T-cell (primary cell): ENCODE results near the gene SLC4A11. TPM values are rescaled to one million over a fixed set of nuclear protein-coding genes. Genes with fewer than 3 reads are reported as not detected.

Experiments used
- ATAC-seq, 4 experiments: fragments of 200-7000 bp in 3 of 4; fragments of 150-1000 bp in 1 of 4; cut with Tn5 transposase; replicated peaks in 1 of 4; 1 replicate in 3 of 4; 2 replicates in 1 of 4; pipeline ENCODE4 v1.10.0; 2021; ENCODE audit warnings: moderate library complexity in 3 of 4, mild to moderate bottlenecking in 2 of 4, moderate number of reproducible peaks in 1 of 4
- CTCF ChIA-PET, 2 donors: fragments of 300-600 bp; sonication (Branson Sonifier 250); formaldehyde crosslinking; loops; one replicate each; lab custom pipeline; 2022; ENCODE audit warnings: antibody characterized with exemption in 2 of 2; lab: Charles Lee
- POLR2A ChIA-PET, 2 donors: fragments of 300-600 bp; sonication (Branson Sonifier 250); formaldehyde crosslinking; loops; one replicate each; lab custom pipeline; 2022; ENCODE audit warnings: antibody characterized with exemption in 2 of 2; lab: Charles Lee
- DNase-seq, 35 experiments: peaks; one replicate each; pipeline versions ENCODE4 v3.0.0 to v3.0.0-alpha.2; 2013 to 2023
- H3K27ac ChIP-seq: one replicate; pipeline ENCODE4 v1.5.1; 2013; ENCODE audit warnings: low read length
- H3K27me3 ChIP-seq, 2 experiments: replicated peaks in 1 of 2; 1 replicate in 1 of 2; 2 replicates in 1 of 2; pipeline versions ENCODE4 v1.6.1 to v1.7.0; 2013; ENCODE audit warnings: low read length in 1 of 2, mixed read lengths in 1 of 2; ENCODE audit not compliant: control insufficient read depth in 2 of 2, insufficient read depth in 2 of 2; ENCODE audit errors: extremely low read depth in 1 of 2
- H3K36me3 ChIP-seq, 2 donors: 1 replicate in 1 of 2; 2 replicates in 1 of 2; pipeline versions ENCODE4 v1.6.1 to v1.7.0; 2013; ENCODE audit warnings: low read length in 1 of 2; ENCODE audit not compliant: control insufficient read depth in 2 of 2, insufficient read depth in 1 of 2; ENCODE audit errors: extremely low read depth in 1 of 2
- H3K4me1 ChIP-seq, 2 experiments: 1 replicate in 1 of 2; 2 replicates in 1 of 2; pipeline versions ENCODE4 v1.6.1 to v1.7.0; 2013; ENCODE audit warnings: low read length in 2 of 2, mixed read lengths in 1 of 2; ENCODE audit not compliant: insufficient read depth in 2 of 2, control insufficient read depth in 1 of 2; ENCODE audit errors: extremely low read depth in 1 of 2
- H3K4me3 ChIP-seq, 2 donors: 1 replicate in 1 of 2; 2 replicates in 1 of 2; pipeline versions ENCODE4 v1.5.1 to v1.7.0; 2013; ENCODE audit warnings: mild to moderate bottlenecking in 2 of 2, low read length in 1 of 2, moderate library complexity in 1 of 2; ENCODE audit not compliant: control insufficient read depth in 1 of 2; ENCODE audit errors: extremely low read depth in 1 of 2
- H3K9me3 ChIP-seq: 2 replicates; pipeline ENCODE4 v1.7.0; 2013
- H3K27ac Mint-ChIP-seq, 2 donors: one replicate each; pipeline ENCODE4 v1.8.0; 2020 to 2021; ENCODE audit warnings: mild to moderate bottlenecking in 2 of 2, mixed read lengths in 2 of 2
- H3K27me3 Mint-ChIP-seq, 2 donors: one replicate each; pipeline ENCODE4 v1.8.0; 2021 to 2022; ENCODE audit warnings: mixed read lengths in 2 of 2
- H3K36me3 Mint-ChIP-seq: one replicate; pipeline ENCODE4 v1.8.0; 2021; ENCODE audit warnings: mixed read lengths
- H3K4me1 Mint-ChIP-seq, 3 donors: one replicate each; pipeline ENCODE4 v1.8.0; 2020 to 2022; ENCODE audit warnings: mixed read lengths in 3 of 3, mild to moderate bottlenecking in 1 of 3
- H3K4me3 Mint-ChIP-seq, 3 donors: one replicate each; pipeline ENCODE4 v1.8.0; 2020 to 2022; ENCODE audit warnings: mild to moderate bottlenecking in 3 of 3, mixed read lengths in 3 of 3, moderate library complexity in 3 of 3
- H3K9me3 Mint-ChIP-seq, 3 donors: one replicate each; pipeline ENCODE4 v1.8.0; 2020 to 2022; ENCODE audit warnings: mixed read lengths in 3 of 3
- WGBS: methylation state at CpG from one replicate; pipeline ENCODE4 v1.1.5; 2013; ENCODE audit warnings: missing lambda C conversion rate; ENCODE audit not compliant: insufficient coverage; 5-methylcytosine and 5-hydroxymethylcytosine counted together
- total RNA-seq, 35 experiments: library from RNA in 6 of 35; stranded (reverse) in 6 of 35; fragments of 120-200 nt in 1 of 35; gene quantifications; one replicate each; pipeline versions ENCODE4 v1.2.1 to v1.2.4 and lab custom pipeline; 2013 to 2026

Gene SLC4A11
- total RNA-seq, 5 donors from 2014 or later (not counting 1 experiment from before 2014, with no cell fraction given) = 0.43 to 3.9 (median 1.4) TPM

DNA sequence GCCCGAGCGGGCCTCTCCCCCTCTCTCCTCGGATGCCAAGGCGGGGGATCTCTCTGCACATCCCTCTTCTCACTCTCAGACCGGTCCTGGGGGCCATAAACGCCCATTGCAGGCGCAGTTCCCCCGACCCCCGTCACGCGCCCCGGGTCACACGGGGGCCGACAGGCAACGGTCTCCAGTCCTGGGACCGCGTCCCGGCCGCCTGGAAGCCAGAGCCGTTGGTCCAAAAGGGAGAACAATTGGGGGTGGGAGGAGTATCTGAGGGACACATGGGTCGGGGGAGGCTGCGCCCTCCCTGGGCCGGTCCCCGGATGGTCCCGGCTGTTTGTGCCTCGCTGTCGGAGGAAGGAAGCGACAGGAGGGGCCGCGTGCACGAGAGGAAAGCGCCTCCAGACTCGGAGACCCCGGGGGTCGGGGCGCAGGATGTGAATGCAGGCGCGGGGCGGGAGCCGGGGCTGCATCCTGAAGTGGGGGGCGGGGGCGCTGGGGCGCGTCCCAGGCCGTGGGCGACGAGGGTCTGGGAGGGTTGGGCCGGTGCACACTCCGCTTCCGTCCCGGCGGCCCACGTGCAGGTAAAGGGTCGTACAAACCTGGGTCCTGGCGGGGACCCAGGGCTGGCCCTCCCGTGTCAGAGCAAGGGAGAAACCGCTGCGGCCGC, 903 bp downstream of the SLC4A11 start:
- no peaks in the 10 kb centered on the region for H3K36me3 ChIP-seq
- ATAC-seq (peak; percentile 5 to 28 (median 22)), DNase-seq (peak in 2 of 35 experiments; percentile 11 to 13)
- peaks cover 0 to 25% of the 10 kb centered on the region in 2 experiments for H3K4me1 ChIP-seq
- ChIA-PET CTCF (no interaction called here), POLR2A (interaction anchor here in 1 of 2 donors (0.5 kb wide), 1 partner anchor 1425 kb away, joined by 7 read pairs; no protein-coding TSS in a partner anchor)
- peaks cover 7 to 13% (median 12%) of the 10 kb centered on the region in 3 donors for H3K4me1 Mint-ChIP-seq
- H3K9me3 Mint-ChIP-seq = no peaks in the 10 kb centered on the region
- H3K9me3 ChIP-seq = no peaks in the 10 kb centered on the region
- peak overlapping the region; percentile 58 to 73 for H3K4me3 ChIP-seq
- WGBS = 3% methylated on average over 45 of the region's 59 CpGs
- H3K27me3 ChIP-seq = peaks cover 3 to 76% of the 10 kb centered on the region in 2 experiments
- peak overlapping the region; percentile 70 to 81 (median 75) for H3K4me3 Mint-ChIP-seq
- H3K36me3 Mint-ChIP-seq = no peaks in the 10 kb centered on the region
- no peak overlapping the region for H3K27ac ChIP-seq
- no peak overlapping the region for H3K27ac Mint-ChIP-seq
- peaks cover 34 to 42% of the 10 kb centered on the region in 2 donors for H3K27me3 Mint-ChIP-seq

DNA sequence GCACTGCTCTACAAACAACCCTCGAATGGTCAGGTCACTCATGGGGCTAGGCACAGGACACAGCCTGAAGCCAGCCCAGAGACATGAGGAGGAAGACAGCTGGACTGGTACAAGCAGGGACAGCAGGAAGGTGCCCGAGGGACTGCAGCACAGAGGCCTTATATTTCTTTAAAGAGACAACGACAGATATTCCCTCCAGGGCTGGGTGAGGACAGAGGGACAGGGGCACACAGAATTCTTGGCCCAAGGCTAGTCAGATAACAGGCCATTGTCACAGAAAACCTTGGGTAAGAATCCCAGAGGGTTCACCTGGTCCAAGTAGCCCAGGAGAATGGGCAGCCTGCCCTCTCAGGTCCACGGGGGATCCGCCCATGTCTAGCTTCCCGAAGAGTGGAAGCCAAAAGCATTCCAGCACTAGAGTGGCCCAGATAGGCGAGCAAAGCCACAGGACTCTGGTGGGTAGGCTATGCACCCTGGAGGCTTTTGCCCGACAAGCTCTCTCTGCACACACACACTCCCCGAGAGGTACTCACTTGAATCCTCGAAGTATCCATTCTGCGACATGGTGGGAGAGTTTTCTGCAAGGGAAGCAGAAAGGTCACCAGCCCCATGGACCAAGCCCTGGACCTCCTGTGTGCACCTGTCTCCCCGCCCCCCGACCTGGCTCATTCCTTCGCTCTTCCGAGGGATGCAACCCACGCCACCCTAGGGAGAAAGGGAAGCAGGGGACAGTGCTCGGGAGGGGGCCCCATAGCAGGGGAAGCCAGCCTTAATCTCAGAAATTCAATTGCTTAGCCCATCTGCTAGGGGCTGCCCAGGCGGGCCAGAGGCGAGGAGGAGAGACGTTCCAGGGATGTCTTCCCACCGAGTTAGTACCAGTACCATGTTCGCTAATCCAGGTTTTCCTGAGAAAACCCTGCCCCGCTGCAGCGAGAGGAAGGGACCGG, 1.7 kb downstream of the SLC4A11 start:
- ChIA-PET CTCF (no interaction called here), POLR2A (interaction anchor here in 1 of 2 donors (0.5 kb wide), 1 partner anchor 1424 kb away, joined by 7 read pairs; no protein-coding TSS in a partner anchor)
- H3K4me3 Mint-ChIP-seq = peak overlapping the region; percentile 70 to 81 (median 75)
- no peak for ATAC-seq
- peak overlapping the region in 1 of 2 donors; percentile 73 for H3K4me3 ChIP-seq
- H3K27ac Mint-ChIP-seq = no peak overlapping the region
- peaks cover 3 to 74% of the 10 kb centered on the region in 2 experiments for H3K27me3 ChIP-seq
- H3K36me3 ChIP-seq = no peaks in the 10 kb centered on the region
- no peaks in the 10 kb centered on the region for H3K36me3 Mint-ChIP-seq
- peaks cover 7 to 13% (median 12%) of the 10 kb centered on the region in 3 donors for H3K4me1 Mint-ChIP-seq
- H3K9me3 Mint-ChIP-seq = no peaks in the 10 kb centered on the region
- H3K9me3 ChIP-seq = no peaks in the 10 kb centered on the region
- 83% methylated on average over 16 of the region's 25 CpGs for WGBS
- H3K4me1 ChIP-seq = peaks cover 0 to 25% of the 10 kb centered on the region in 2 experiments
- H3K27ac ChIP-seq = no peak overlapping the region
- DNase-seq = no peak
- peaks cover 34 to 40% of the 10 kb centered on the region in 2 donors for H3K27me3 Mint-ChIP-seq

DNA sequence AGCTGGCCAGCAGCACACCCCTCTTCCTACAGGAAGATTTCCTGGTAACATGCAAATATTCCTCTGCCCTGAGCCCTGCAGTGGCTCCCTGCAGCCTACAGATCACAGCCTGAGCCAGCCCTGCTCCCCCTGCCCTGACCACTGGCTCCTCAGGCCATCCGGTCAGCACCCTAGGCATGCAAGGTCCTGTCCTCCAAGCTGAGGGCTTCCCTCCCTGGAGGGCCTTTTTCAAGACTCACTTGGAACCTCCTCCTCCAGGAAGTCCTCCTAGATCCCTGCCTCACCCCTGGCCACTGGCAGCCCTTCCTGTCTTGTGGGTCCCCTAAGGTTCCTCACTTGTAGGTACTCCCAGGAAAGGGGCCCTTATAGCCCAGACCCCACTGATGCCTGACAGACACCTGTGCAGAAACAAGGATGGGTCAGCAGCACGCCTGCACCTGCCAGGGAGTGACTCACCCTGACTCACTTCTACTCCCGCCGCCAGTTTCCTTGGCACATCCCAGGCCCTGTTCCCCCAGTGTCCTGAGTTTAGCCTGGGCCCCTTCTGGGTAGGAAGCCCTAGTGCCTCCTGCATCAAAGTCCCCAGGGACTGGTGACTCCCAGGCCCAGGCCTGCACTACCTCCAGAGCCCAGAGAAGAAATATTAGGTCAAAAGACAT, 3.2 kb downstream of the SLC4A11 start:
- WGBS = 79% methylated on average over 4 of the region's 4 CpGs
- DNase-seq = no peak
- ChIA-PET CTCF (no interaction called here), POLR2A (no interaction called here)
- H3K27me3 Mint-ChIP-seq = peaks cover 28 to 33% of the 10 kb centered on the region in 2 donors
- H3K27me3 ChIP-seq = peaks cover 3 to 68% of the 10 kb centered on the region in 2 experiments
- no peaks in the 10 kb centered on the region for H3K9me3 Mint-ChIP-seq
- no peak for ATAC-seq
- H3K9me3 ChIP-seq = no peaks in the 10 kb centered on the region
- H3K36me3 Mint-ChIP-seq = no peaks in the 10 kb centered on the region
- H3K27ac ChIP-seq = no peak overlapping the region
- peaks cover 7 to 12% (median 9%) of the 10 kb centered on the region in 3 donors for H3K4me1 Mint-ChIP-seq
- H3K36me3 ChIP-seq = no peaks in the 10 kb centered on the region
- no peak overlapping the region for H3K4me3 ChIP-seq
- H3K4me1 ChIP-seq = peaks cover 0 to 25% of the 10 kb centered on the region in 2 experiments
- no peak overlapping the region for H3K27ac Mint-ChIP-seq
- peak overlapping the region in 2 of 3 donors; percentile 28 to 50 for H3K4me3 Mint-ChIP-seq

DNA sequence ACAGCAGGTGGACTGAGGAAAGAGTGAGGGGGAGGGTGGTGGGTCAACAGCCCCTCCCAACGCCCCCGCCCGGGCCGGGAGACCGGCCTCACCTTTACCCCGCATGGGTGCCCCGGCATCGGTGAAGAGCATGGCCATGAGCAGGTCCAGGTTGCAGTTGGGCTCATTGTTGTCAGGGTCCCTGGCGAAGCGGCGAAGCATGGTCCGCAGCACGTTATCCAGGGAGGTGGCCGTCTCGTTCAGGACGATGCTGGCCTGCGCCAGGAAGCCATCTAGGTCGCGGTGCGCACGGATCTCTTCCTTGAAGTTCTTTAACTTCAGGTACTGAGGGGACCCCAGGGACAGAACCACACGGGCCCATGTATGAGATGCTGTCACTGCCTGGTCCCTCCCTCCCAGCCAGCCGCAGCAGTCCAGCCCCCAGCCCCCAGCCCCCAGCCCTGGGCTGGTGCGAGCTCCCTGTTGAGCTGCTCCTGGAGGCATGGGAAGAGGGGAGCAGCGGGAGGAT, 4.9 kb downstream of the SLC4A11 start:
- WGBS = 94% methylated on average over 22 of the region's 25 CpGs
- Histone ChIP-seq H3K27ac (no peak overlapping the region), H3K36me3 (no peaks in the 10 kb centered on the region), H3K9me3 (no peaks in the 10 kb centered on the region), H3K27me3 (peaks cover 3 to 52% of the 10 kb centered on the region in 2 experiments), H3K4me1 (peaks cover 0 to 15% of the 10 kb centered on the region in 2 experiments), H3K4me3 (no peak overlapping the region)
- Mint-ChIP-seq H3K4me1 (peaks cover 0 to 5% (median 0%) of the 10 kb centered on the region in 3 donors), H3K27me3 (peaks cover 18 to 24% of the 10 kb centered on the region in 2 donors), H3K4me3 (no peak overlapping the region), H3K9me3 (no peaks in the 10 kb centered on the region), H3K36me3 (no peaks in the 10 kb centered on the region), H3K27ac (no peak overlapping the region)
- POLR2A ChIA-PET = no interaction called here
- CTCF ChIA-PET = no interaction called here
- DNase-seq (no peak), ATAC-seq (no peak)

DNA sequence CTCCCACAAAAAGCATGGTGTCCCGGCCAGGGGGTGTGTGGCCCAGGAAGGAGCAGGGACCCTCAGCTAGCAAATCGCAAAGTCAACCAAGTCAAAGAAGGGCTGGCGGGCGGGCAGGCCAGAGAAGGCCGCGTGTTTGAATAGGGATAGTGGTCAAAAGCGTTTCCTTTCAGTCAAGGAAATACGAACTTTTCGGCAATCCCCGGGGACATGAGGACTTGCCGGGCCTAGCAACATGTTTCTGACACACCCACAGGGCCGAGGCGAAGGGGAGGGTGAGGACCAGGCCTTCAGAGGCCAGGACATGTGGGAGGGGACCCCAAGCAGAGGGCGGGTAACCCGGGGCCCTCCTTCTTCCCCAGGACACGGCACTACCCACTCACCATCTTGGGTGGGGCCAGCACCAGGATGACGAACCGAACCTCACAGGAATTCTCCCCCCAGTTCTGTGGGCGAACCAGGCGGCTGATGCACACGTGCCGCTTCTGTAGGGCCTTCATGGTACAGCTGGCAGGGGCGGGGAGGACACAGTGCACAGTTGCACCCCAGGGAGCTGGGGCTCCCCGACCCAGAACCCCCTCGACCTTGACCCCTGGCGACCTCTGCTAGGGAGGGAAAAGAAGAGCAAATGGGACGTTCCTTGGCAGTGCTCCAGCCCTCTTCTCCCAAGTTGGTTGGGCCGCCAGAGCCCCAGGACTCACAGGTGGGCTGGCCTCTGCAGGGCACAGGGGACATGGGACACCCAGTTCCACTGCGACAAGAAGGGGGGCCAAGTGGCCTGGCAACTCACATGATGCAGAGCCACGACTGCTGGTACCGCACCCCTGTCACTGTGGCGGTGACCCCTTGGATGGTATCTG, 5.6 kb downstream of the SLC4A11 start:
- ChIA-PET CTCF (no interaction called here), POLR2A (no interaction called here)
- no peak for DNase-seq
- no peaks in the 10 kb centered on the region for H3K36me3 Mint-ChIP-seq
- no peak overlapping the region for H3K4me3 Mint-ChIP-seq
- H3K27ac ChIP-seq = no peak overlapping the region
- peaks cover 3 to 48% of the 10 kb centered on the region in 2 experiments for H3K27me3 ChIP-seq
- H3K9me3 Mint-ChIP-seq = no peaks in the 10 kb centered on the region
- H3K4me3 ChIP-seq = no peak overlapping the region
- 82% methylated on average over 24 of the region's 32 CpGs for WGBS
- no peaks in the 10 kb centered on the region for H3K36me3 ChIP-seq
- ATAC-seq = no peak
- H3K9me3 ChIP-seq = no peaks in the 10 kb centered on the region
- H3K4me1 Mint-ChIP-seq = peaks cover 0 to 5% (median 0%) of the 10 kb centered on the region in 3 donors
- H3K4me1 ChIP-seq = peaks cover 0 to 12% of the 10 kb centered on the region in 2 experiments
- peaks cover 18 to 24% of the 10 kb centered on the region in 2 donors for H3K27me3 Mint-ChIP-seq
- no peak overlapping the region for H3K27ac Mint-ChIP-seq
